GM19467 (cell line): ENCODE measurements around the gene SEMA6A.
"Not testable (repeated sequence)": the region's sequence is repeated elsewhere in the genome, so short reads cannot be mapped to it uniquely, and the experiment has no call there.

Source experiments
- ATAC-seq: cut with Tn5 transposase; IDR thresholded peaks from one replicate; pipeline ENCODE4 v1.9.1; 2021; ENCODE audit warnings: mild to moderate bottlenecking, moderate library complexity; ENCODE audit not compliant: unreplicated experiment

SEMA6A gene

GRCh38 chr5:116554764-116555163 is 19.9 kb downstream of the SEMA6A start:
- ATAC-seq: no peak

- ATAC-seq: no peak
Observed at GRCh38 chr5:116553366-116553765, 21.3 kb downstream of the SEMA6A start.

- no peak for ATAC-seq
Observed at GRCh38 chr5:116550082-116550481, 24.5 kb downstream of the SEMA6A start.

GRCh38 chr5:116546743-116547124 is 27.9 kb downstream of the SEMA6A start:
- ATAC-seq: no peak

- no peak for ATAC-seq
Observed at GRCh38 chr5:116546033-116546742, 28.4 kb downstream of the SEMA6A start.

- not testable (repeated sequence) for ATAC-seq
Observed at GRCh38 chr5:116545465-116545864, 29.2 kb downstream of the SEMA6A start.

GRCh38 chr5:116544531-116545241 is 29.9 kb downstream of the SEMA6A start:
- no peak for ATAC-seq

- no peak for ATAC-seq
Observed at GRCh38 chr5:116543501-116543900, 31.1 kb downstream of the SEMA6A start.

GRCh38 chr5:116542619-116543018 is 32.0 kb downstream of the SEMA6A start:
- no peak for ATAC-seq

- ATAC-seq: no peak
Observed at GRCh38 chr5:116539222-116539621, 35.4 kb downstream of the SEMA6A start.

- ATAC-seq: no peak
Observed at GRCh38 chr5:116536316-116537083, 38.1 kb downstream of the SEMA6A start.

GRCh38 chr5:116534964-116535651 is 39.5 kb downstream of the SEMA6A start:
- no peak for ATAC-seq

- peak; percentile 52 for ATAC-seq
Observed at GRCh38 chr5:116532762-116533525, 41.7 kb downstream of the SEMA6A start.

- no peak for ATAC-seq
Observed at GRCh38 chr5:116531635-116532034, 43.0 kb downstream of the SEMA6A start.

GRCh38 chr5:116531117-116531516 is 43.5 kb downstream of the SEMA6A start:
- ATAC-seq: no peak

- no peak for ATAC-seq
Observed at GRCh38 chr5:116530276-116530675, 44.3 kb downstream of the SEMA6A start.

GRCh38 chr5:116529615-116530014 is 45.0 kb downstream of the SEMA6A start:
- no peak for ATAC-seq

- ATAC-seq: no peak
Observed at GRCh38 chr5:116528519-116529234, 45.9 kb downstream of the SEMA6A start.

GRCh38 chr5:116527582-116527981 is 47.0 kb downstream of the SEMA6A start:
- ATAC-seq: no peak

GRCh38 chr5:116525674-116526073 is 48.9 kb downstream of the SEMA6A start:
- ATAC-seq: no peak
